H1 (cell line): Measurements from ENCODE around the gene CSN3. TPM values are rescaled to one million over a fixed set of nuclear protein-coding genes. Genes with fewer than 3 reads are reported as not detected.

ENCODE experiments used
- CTCF ChIA-PET: fragments of 300-600 bp; sonication (Branson Sonifier 250); formaldehyde crosslinking; loops from one replicate; lab custom pipeline; 2021; ENCODE audit not compliant: partially characterized antibody; lab: Charles Lee
- POLR2A ChIA-PET: fragments of 300-600 bp; sonication (Branson Sonifier 250); formaldehyde crosslinking; loops from one replicate; lab custom pipeline; 2021; ENCODE audit warnings: inconsistent platforms; ENCODE audit not compliant: partially characterized antibody; lab: Charles Lee
- DNase-seq, 2 experiments: peaks; one replicate each; pipeline versions ENCODE4 v3.0.0 to v3.0.0-alpha.2; 2010 to 2022; ENCODE audit warnings: low spot score in 2 of 2, low read depth in 1 of 2, mixed read lengths in 1 of 2
- FAIRE-seq: peaks from 2 replicates; lab custom pipeline; 2011; peaks lifted over from hg19 to GRCh38; lab: Jason Lieb, UNC
- H2AFZ ChIP-seq: 2 replicates; pipeline ENCODE4 v1.8.1; 2012; ENCODE audit warnings: low read length, inconsistent platforms
- H2AK5ac ChIP-seq: 2 replicates; pipeline ENCODE4 v1.6.1; 2013; ENCODE audit warnings: low read depth, low read length
- H2BK120ac ChIP-seq: replicated peaks from 2 replicates; pipeline ENCODE3; 2013; ENCODE audit warnings: low read depth, low read length, inconsistent platforms
- H2BK12ac ChIP-seq: 2 replicates; pipeline ENCODE4 v1.6.1; 2013; ENCODE audit warnings: low read depth, low read length
- H2BK15ac ChIP-seq: 2 replicates; pipeline ENCODE4 v1.6.1; 2013; ENCODE audit warnings: low read length
- H2BK20ac ChIP-seq: 2 replicates; pipeline ENCODE4 v1.6.1; 2013; ENCODE audit warnings: low read length
- H2BK5ac ChIP-seq: 2 replicates; pipeline ENCODE4 v1.6.1; 2013; ENCODE audit warnings: low read depth, low read length
- H3K14ac ChIP-seq: 2 replicates; pipeline ENCODE4 v1.6.1; 2013; ENCODE audit warnings: inconsistent platforms; ENCODE audit not compliant: insufficient read length
- H3K18ac ChIP-seq: 2 replicates; pipeline ENCODE4 v1.6.1; 2013; ENCODE audit warnings: low read length; ENCODE audit errors: extremely low read depth
- H3K23ac ChIP-seq: 2 replicates; pipeline ENCODE4 v1.6.1; 2013; ENCODE audit warnings: inconsistent platforms; ENCODE audit not compliant: insufficient read length
- H3K23me2 ChIP-seq: 2 replicates; pipeline ENCODE4 v1.6.1; 2013; ENCODE audit warnings: low read depth, low read length
- H3K27ac ChIP-seq: 2 replicates; pipeline ENCODE4 v1.6.1; 2011; ENCODE audit warnings: low read depth, low read length, inconsistent platforms
- H3K27me3 ChIP-seq, 4 experiments: replicated peaks in 1 of 4; 1 replicate in 1 of 4; 2 replicates in 3 of 4; pipeline versions ENCODE4 v1.6.1 to v1.8.1; 2011 to 2013; ENCODE audit warnings: low read length in 3 of 4, mild to moderate bottlenecking in 3 of 4, inconsistent platforms in 2 of 4, mixed read lengths in 2 of 4, moderate library complexity in 1 of 4; ENCODE audit not compliant: control insufficient read depth in 3 of 4, insufficient read depth in 3 of 4; ENCODE audit errors: extremely low read depth in 1 of 4
- H3K36me3 ChIP-seq, 4 experiments: 2 replicates each; pipeline versions ENCODE4 v1.6.1 to v1.8.1; 2011 to 2013; ENCODE audit warnings: mild to moderate bottlenecking in 4 of 4, low read length in 3 of 4, moderate library complexity in 2 of 4, control low read depth in 1 of 4, inconsistent platforms in 1 of 4; ENCODE audit not compliant: insufficient read depth in 4 of 4, control insufficient read depth in 2 of 4
- H3K4ac ChIP-seq: replicated peaks from 2 replicates; pipeline ENCODE3; 2013; ENCODE audit warnings: low read length, low read depth, mixed read lengths, inconsistent platforms; ENCODE audit not compliant: insufficient read length
- H3K4me1 ChIP-seq, 4 experiments: replicated peaks in 1 of 4; 1 replicate in 1 of 4; 2 replicates in 3 of 4; pipeline versions ENCODE4 v1.6.1 to v1.8.1; 2011 to 2013; ENCODE audit warnings: low read length in 3 of 4, inconsistent platforms in 2 of 4, mixed read lengths in 1 of 4; ENCODE audit not compliant: insufficient read depth in 4 of 4, control insufficient read depth in 3 of 4
- H3K4me2 ChIP-seq, 2 experiments: 2 replicates each; pipeline versions ENCODE4 v1.6.1 to v1.8.1; 2011 to 2013; ENCODE audit warnings: low read depth in 2 of 2, low read length in 2 of 2, control low read depth in 1 of 2, inconsistent platforms in 1 of 2, mild to moderate bottlenecking in 1 of 2; ENCODE audit not compliant: insufficient read depth in 1 of 2
- H3K4me3 ChIP-seq, 4 experiments: fragments of 200-600, 300-600 bp in 1 of 4; sonication (generic), shearing (Covaris generic), sonication (Bioruptor Twin) in 1 of 4; 2 replicates each; pipeline versions ENCODE4 v1.5.1 to v1.8.1; 2011 to 2016; ENCODE audit warnings: low read length in 4 of 4, low read depth in 3 of 4, control low read depth in 2 of 4, inconsistent platforms in 2 of 4, mild to moderate bottlenecking in 2 of 4, mixed read lengths in 1 of 4, moderate library complexity in 1 of 4; ENCODE audit not compliant: insufficient read depth in 2 of 4; ENCODE audit errors: extremely low read depth in 1 of 4
- H3K56ac ChIP-seq: replicated peaks from 2 replicates; pipeline ENCODE3; 2013; ENCODE audit warnings: low read depth, mild to moderate bottlenecking, mixed read lengths, low read length, inconsistent platforms; ENCODE audit not compliant: insufficient read length
- H3K79me1 ChIP-seq: 2 replicates; pipeline ENCODE4 v1.6.1; 2013; ENCODE audit warnings: low read depth, low read length, control low read depth
- H3K79me2 ChIP-seq, 2 experiments: 2 replicates each; pipeline versions ENCODE4 v1.6.1 to v1.8.1; 2012 to 2013; ENCODE audit warnings: low read length in 2 of 2, mild to moderate bottlenecking in 2 of 2, inconsistent platforms in 1 of 2; ENCODE audit not compliant: insufficient read depth in 2 of 2, control insufficient read depth in 1 of 2
- H3K9ac ChIP-seq, 4 experiments: replicated peaks in 1 of 4; 1 replicate in 1 of 4; 2 replicates in 3 of 4; pipeline versions ENCODE4 v1.6.1 to v1.8.1; 2011 to 2013; ENCODE audit warnings: low read depth in 3 of 4, low read length in 3 of 4, control low read depth in 2 of 4, mild to moderate bottlenecking in 2 of 4, moderate library complexity in 2 of 4, inconsistent platforms in 1 of 4; ENCODE audit errors: extremely low read depth in 1 of 4
- H3K9me3 ChIP-seq, 2 experiments: 2 replicates each; pipeline versions ENCODE4 v1.6.1 to v1.8.1; 2012 to 2013; ENCODE audit warnings: mild to moderate bottlenecking in 2 of 2, moderate library complexity in 2 of 2, control low read depth in 1 of 2, inconsistent platforms in 1 of 2, low read depth in 1 of 2, low read length in 1 of 2, mixed read lengths in 1 of 2; ENCODE audit not compliant: insufficient read depth in 2 of 2
- H4K20me1 ChIP-seq, 2 experiments: replicated peaks in 1 of 2; 2 replicates each; pipeline versions ENCODE3 to v1.8.1; 2011 to 2013; ENCODE audit warnings: inconsistent platforms in 2 of 2, low read length in 2 of 2, mild to moderate bottlenecking in 1 of 2; ENCODE audit not compliant: insufficient read depth in 2 of 2, control insufficient read depth in 1 of 2
- H4K5ac ChIP-seq: 2 replicates; pipeline ENCODE4 v1.6.1; 2013; ENCODE audit warnings: low read length, low read depth, mixed read lengths, inconsistent platforms; ENCODE audit not compliant: insufficient read length
- H4K8ac ChIP-seq: 2 replicates; pipeline ENCODE4 v1.8.0; 2013; ENCODE audit warnings: mild to moderate bottlenecking, moderate library complexity, low read length, inconsistent platforms; ENCODE audit not compliant: insufficient read depth; ENCODE audit errors: extremely low read depth
- H4K91ac ChIP-seq: replicated peaks from 2 replicates; pipeline ENCODE3; 2013; ENCODE audit warnings: low read length, mixed read lengths, inconsistent platforms; ENCODE audit not compliant: insufficient read length
- EZH2 ChIP-seq: fragments of 200-600 bp; sonication (generic); IDR thresholded peaks from 2 replicates; pipeline ENCODE4 v1.7.1; 2012; ENCODE audit warnings: low read depth, mild to moderate bottlenecking, moderate library complexity, low read length, inconsistent platforms; ENCODE audit not compliant: severe bottlenecking
- WGBS, 2 experiments: shearing (Covaris generic) in 1 of 2; methylation state at CpG; one replicate each; pipeline versions ENCODE4 v1.1.6 to v1.1.7; 2013 to 2015; ENCODE audit warnings: low lambda C conversion rate in 2 of 2, mixed read lengths in 2 of 2, inconsistent platforms in 1 of 2, low coverage in 1 of 2, missing lambda C conversion rate in 1 of 2; ENCODE audit not compliant: insufficient replicate concordance in 2 of 2, insufficient coverage in 1 of 2, insufficient read length in 1 of 2; ENCODE audit errors: extremely low coverage in 1 of 2, missing lambda C conversion rate in 1 of 2; 5-methylcytosine and 5-hydroxymethylcytosine counted together
- polyA plus RNA-seq, 7 experiments: library from polyadenylated mRNA; depleted of rRNA in 3 of 7; stranded (reverse) in 5 of 7; unstranded in 2 of 7; fragments of >200 nt in 5 of 7; fragments of 200-250 nt in 2 of 7; gene quantifications; 1 replicate in 5 of 7; 2 replicates in 1 of 7; 4 replicates in 1 of 7; pipeline versions ENCODE4 v1.2.1 to v1.2.3, GENCODE V29; 2011 to 2013; ENCODE audit warnings: missing spikeins in 2 of 7, mixed read lengths in 2 of 7
- total RNA-seq: library from RNA; stranded (reverse); fragmentation: NEBNext Ultra II Directional; extraction: Animal tissue kit (Norgen Biotek cat#: 25700); gene quantifications from 2 replicates; pipeline ENCODE4 v1.2.1, GENCODE V29; 2021

The CSN3 gene
- total and polyA plus RNA-seq, 2 of the 8 experiments (the other 6 are each of a cell fraction or from before 2014, with no cell fraction given): not detected

DNA sequence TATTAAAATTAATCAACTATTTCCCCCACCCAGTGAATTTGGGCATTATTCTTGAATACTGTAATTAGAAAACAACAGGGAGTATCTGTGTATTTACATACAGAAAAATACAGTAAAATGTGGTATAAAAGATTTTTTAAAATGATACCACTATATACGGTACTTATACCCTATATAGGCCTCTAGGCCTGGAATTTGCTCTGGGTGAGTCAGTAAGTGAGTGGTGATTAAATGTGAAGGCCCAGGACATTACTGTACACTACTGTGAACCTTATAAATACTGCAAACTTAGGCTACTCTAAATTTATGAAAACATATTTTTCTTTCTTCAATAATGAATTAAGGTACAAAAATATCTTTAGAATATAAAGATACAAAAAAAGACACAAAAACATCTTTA is 6.3 kb upstream of the CSN3 start:
- no peak for FAIRE-seq
- H3K4ac ChIP-seq: no peak overlapping the region
- DNase-seq: no peak

More for the DNA sequence above, 6.3 kb upstream of the CSN3 start:
- Histone ChIP-seq H3K9me3 (no peaks in the 10 kb centered on the region), H3K27me3 (no peaks in the 10 kb centered on the region), H4K5ac (no peak overlapping the region), H3K18ac (no peak overlapping the region), H2AK5ac (no peak overlapping the region), H3K27ac (no peak overlapping the region), H2BK20ac (no peak overlapping the region), H3K4me1 (no peaks in the 10 kb centered on the region), H3K56ac (no peak overlapping the region), H2BK12ac (no peak overlapping the region), H4K8ac (no peak overlapping the region), H2BK120ac (no peak overlapping the region), H3K23ac (no peak overlapping the region), H3K4me3 (no peak overlapping the region), H3K4me2 (no peak overlapping the region), H2AFZ (no peak overlapping the region), H2BK5ac (no peak overlapping the region), H3K9ac (no peak overlapping the region), H3K14ac (no peak overlapping the region), H3K79me2 (no peaks in the 10 kb centered on the region), H3K23me2 (no peaks in the 10 kb centered on the region), H4K20me1 (no peaks in the 10 kb centered on the region), H2BK15ac (no peak overlapping the region), H3K79me1 (no peaks in the 10 kb centered on the region), H4K91ac (no peak overlapping the region), H3K36me3 (no peaks in the 10 kb centered on the region)
- POLR2A ChIA-PET: no interaction called here
- WGBS, 2 experiments: 100% methylated on average over 1 of the region's 1 CpG; no CpG with 5 or more reads in 1 of the 2 experiments
- CTCF ChIA-PET: no interaction called here
- TF ChIP-seq EZH2: no peak
